ENCODE measurements around the gene CT45A2.
"Not testable (repeated sequence)": the region's sequence is repeated elsewhere in the genome, so short reads cannot be mapped to it uniquely, and the experiment has no call there.

The CT45A2 gene

GRCh38 chrX:135819912-135820311, at the start of gene CT45A2:
TSS of gene CT45A2 (minus strand) at chrX:135820012. CDS start at chrX:135816265, 3,747 bp downstream.
- not testable (repeated sequence) for DNase-seq

GRCh38 chrX:135854438-135854837, 34.6 kb upstream of the CT45A2 start, which contains the start of gene CT45A8:
TSS of gene CT45A8 (minus strand) at chrX:135854538. CDS start at chrX:135850783, 3,755 bp downstream.
- DNase-seq, result not testable (repeated sequence)

GRCh38 chrX:135837180-135837579, 17.4 kb upstream of the CT45A2 start, which contains the start of gene CT45A7:
TSS of gene CT45A7 (minus strand) at chrX:135837280. CDS start at chrX:135833533, 3,747 bp downstream.
- not testable (repeated sequence) for DNase-seq

- DNase-seq, result not testable (repeated sequence)
Observed at GRCh38 chrX:135802687-135803086, 17.1 kb downstream of the CT45A2 start, which contains the start of gene CT45A6. TSS of gene CT45A6 (minus strand) at chrX:135802787. CDS start at chrX:135798993, 3,794 bp downstream.

- DNase-seq, result not testable (repeated sequence)
Observed at GRCh38 chrX:135785403-135785802, 34.4 kb downstream of the CT45A2 start, which contains the start of gene CT45A5. TSS of gene CT45A5 (minus strand) at chrX:135785503. CDS start at chrX:135781729, 3,774 bp downstream.

GRCh38 chrX:135768091-135768490, 51.7 kb downstream of the CT45A2 start, which contains the start of gene CT45A3:
TSS of gene CT45A3 (minus strand) at chrX:135768191. CDS start at chrX:135764444, 3,747 bp downstream.
- not testable (repeated sequence) for DNase-seq
